Thymus (tissue), 11 donors: ENCODE data around the gene UGT3A1. TPM values are rescaled to one million over a fixed set of nuclear protein-coding genes. Genes with fewer than 3 reads are reported as not detected.

ENCODE experiments used
- DNase-seq, 9 donors: peaks; one replicate each; pipeline ENCODE4 v3.0.0-alpha.2; 2013; ENCODE audit warnings: low spot score in 9 of 9, low read depth in 6 of 9, missing footprints in 1 of 9
- H3K27ac ChIP-seq, 2 donors: one replicate each; pipeline ENCODE4 v1.5.1; 2013; ENCODE audit warnings: control low read depth in 1 of 2, low read depth in 1 of 2, low read length in 1 of 2, mild to moderate bottlenecking in 1 of 2, moderate library complexity in 1 of 2
- H3K27me3 ChIP-seq, 2 donors: one replicate each; pipeline ENCODE4 v1.5.1; 2013; ENCODE audit warnings: low read length in 1 of 2; ENCODE audit not compliant: control insufficient read depth in 2 of 2, insufficient read depth in 1 of 2
- H3K36me3 ChIP-seq, 2 donors: one replicate each; pipeline ENCODE4 v1.5.1; 2013; ENCODE audit warnings: low read length in 1 of 2, mild to moderate bottlenecking in 1 of 2, moderate library complexity in 1 of 2; ENCODE audit not compliant: control insufficient read depth in 2 of 2, insufficient read depth in 2 of 2
- H3K4me1 ChIP-seq, 2 donors: one replicate each; pipeline ENCODE4 v1.5.1; 2013; ENCODE audit warnings: low read length in 2 of 2; ENCODE audit not compliant: control insufficient read depth in 2 of 2, insufficient read depth in 2 of 2
- H3K4me3 ChIP-seq, 2 donors: one replicate each; pipeline ENCODE4 v1.5.1; 2013; ENCODE audit warnings: low read length in 2 of 2, control low read depth in 1 of 2, mild to moderate bottlenecking in 1 of 2
- H3K9me3 ChIP-seq, 2 donors: one replicate each; pipeline ENCODE4 v1.5.1; 2013; ENCODE audit warnings: low read length in 1 of 2, mild to moderate bottlenecking in 1 of 2; ENCODE audit not compliant: control insufficient read depth in 2 of 2, insufficient read depth in 1 of 2
- WGBS: extraction: QIAGEN DNeasy Blood & Tissue Kit; methylation state at CpG from one replicate; pipeline ENCODE4 v1.1.7; 2013; 5-methylcytosine and 5-hydroxymethylcytosine counted together
- polyA plus RNA-seq: library from polyadenylated mRNA; stranded (reverse); fragments of 200-250 nt; gene quantifications from one replicate; pipeline ENCODE4 v1.2.3, GENCODE V29; 2013
- total RNA-seq: library from RNA; stranded (reverse); fragments of 120-200 nt; gene quantifications from one replicate; pipeline ENCODE4 v1.2.4, GENCODE V29; 2013
- donor health status: healthy.

The UGT3A1 gene
- total and polyA plus RNA-seq, 2 donors: 0.09 to 0.11 TPM

DNA sequence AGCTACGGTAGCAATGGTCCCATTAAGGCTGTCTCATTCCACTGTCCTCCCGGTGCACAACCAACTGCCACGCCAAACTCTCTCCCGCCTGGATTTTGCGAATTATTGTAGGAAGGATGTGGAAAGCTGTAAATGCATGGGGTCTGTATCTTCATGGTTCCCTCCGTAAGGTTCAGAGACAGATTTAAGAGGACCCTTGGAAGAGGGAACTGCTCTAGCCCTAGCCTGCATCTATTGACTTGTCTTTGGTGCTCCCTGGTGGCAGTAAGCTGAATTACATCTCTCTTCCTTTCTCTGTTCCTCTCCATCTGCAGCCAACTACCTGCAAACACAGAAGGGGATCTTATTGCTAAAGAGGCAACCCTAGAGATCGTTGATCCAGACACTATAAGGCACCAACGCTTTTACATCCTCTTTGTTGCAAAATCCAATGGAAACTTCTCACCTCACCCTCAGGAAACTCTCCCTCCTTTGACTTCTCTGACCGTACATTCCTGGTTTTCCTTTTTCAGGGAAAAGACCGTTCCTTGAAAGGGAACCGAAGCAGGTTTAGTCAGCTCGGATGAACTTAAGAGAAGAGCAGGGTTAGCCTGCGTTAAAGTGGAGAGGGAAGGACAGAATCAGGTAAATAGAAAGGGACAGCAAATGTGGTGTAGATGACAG, 64.7 kb downstream of the UGT3A1 start:
- DNase-seq: peak; percentile 54 to 89 (median 78)
- Histone ChIP-seq H3K27me3 (no peaks in the 10 kb centered on the region), H3K4me1 (peaks cover 22 to 31% of the 10 kb centered on the region in 2 donors), H3K4me3 (no peak overlapping the region), H3K9me3 (no peaks in the 10 kb centered on the region), H3K36me3 (no peaks in the 10 kb centered on the region), H3K27ac (no peak overlapping the region)
- 52% methylated on average over 13 of the region's 13 CpGs for whole genome bisulfite sequencing

DNA sequence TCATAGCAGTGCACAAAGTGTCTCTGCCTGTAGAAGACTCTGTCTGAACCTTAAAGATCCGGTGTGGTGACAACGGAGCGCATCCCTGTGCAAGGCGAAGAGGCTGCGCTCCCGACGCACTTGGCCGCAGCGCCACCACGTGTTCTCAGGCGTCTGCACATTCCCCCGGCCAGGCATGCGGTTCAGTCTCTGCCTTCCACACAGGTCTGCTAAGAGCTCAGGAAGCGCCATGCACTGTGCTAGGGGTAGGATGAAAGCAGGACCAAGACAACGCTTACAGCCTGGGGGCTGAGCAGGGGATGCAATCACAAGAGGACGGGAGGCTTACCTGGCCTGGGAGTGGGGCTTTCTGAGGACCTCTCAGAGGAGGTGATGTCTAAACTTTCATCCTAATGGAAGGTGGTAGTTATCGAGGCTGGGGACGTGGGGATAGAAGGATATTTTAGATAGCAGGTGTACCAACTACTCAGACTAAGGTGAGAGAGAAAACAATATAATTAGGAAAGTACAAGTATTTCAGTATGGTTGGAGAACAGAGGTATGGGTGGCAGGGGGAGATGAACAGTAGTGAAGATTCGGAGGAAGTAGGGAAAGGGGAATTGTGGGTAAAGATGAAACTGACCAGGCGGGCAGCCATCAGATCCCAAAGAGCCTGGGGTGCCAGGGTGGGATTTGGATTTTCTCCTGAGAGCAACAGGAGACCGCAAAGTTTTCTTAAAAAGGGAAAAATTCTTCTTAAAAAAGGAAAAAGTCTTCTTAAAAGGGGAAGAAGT, 66.1 kb downstream of the UGT3A1 start:
- H3K4me1 ChIP-seq: peaks cover 26 to 34% of the 10 kb centered on the region in 2 donors
- no peaks in the 10 kb centered on the region for H3K27me3 ChIP-seq
- DNase-seq: peak; percentile 71 to 95 (median 86)
- H3K4me3 ChIP-seq: peak overlapping the region in 1 of 2 donors; percentile 3
- WGBS: 11% methylated on average over 21 of the region's 21 CpGs
- H3K9me3 ChIP-seq: peaks cover 0 to 5% of the 10 kb centered on the region in 2 donors
- H3K36me3 ChIP-seq: no peaks in the 10 kb centered on the region
- H3K27ac ChIP-seq: peak overlapping the region in 1 of 2 donors; percentile 64

DNA sequence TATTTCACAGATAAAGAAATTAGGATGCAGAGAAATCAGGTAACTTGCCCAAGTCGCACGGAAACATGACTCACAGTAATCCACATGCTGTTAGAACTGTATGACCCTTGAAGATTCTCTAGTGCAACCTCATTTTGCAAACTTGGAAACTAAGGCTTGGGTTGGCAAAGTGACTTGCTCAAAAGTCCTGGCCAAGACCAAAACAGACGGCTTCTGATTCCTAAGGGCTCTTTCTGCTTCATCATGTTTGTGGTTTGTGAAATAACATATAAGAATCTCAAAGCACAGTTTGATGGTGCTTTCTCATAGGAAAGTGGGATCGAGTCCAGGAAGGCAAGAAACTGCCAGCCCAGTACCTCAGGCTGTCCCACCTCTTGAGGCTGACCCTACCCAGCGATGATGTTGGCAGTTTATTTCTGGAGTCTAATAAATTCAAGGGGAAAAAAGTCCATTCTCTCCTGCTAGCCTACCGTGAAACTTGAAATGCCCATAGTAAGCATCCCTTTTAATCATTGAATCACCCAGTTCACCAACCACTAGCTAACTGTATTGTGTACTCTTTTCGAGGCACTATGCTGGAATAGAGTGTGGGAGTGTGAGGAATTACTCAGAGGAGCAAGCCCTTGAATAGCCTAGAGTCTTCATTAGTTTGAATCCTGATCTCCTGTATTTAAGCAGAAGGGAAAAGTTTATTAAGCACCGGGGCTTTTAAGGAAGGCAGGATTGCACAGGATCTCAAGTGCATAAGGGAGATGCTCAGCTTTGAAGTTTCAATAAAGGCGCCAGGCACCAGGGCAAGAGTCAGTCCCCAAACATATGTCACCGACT, 66.9 kb downstream of the UGT3A1 start:
- WGBS: 46% methylated on average over 10 of the region's 10 CpGs
- Histone ChIP-seq H3K4me3 (peak overlapping the region in 1 of 2 donors; percentile 13), H3K9me3 (peaks cover 0 to 12% of the 10 kb centered on the region in 2 donors), H3K27me3 (no peaks in the 10 kb centered on the region), H3K36me3 (peaks cover 0 to 6% of the 10 kb centered on the region in 2 donors), H3K4me1 (peaks cover 26 to 38% of the 10 kb centered on the region in 2 donors), H3K27ac (peak overlapping the region; percentile 12 to 64)
- peak in 1 of 9 donors; percentile 13 for DNase-seq

DNA sequence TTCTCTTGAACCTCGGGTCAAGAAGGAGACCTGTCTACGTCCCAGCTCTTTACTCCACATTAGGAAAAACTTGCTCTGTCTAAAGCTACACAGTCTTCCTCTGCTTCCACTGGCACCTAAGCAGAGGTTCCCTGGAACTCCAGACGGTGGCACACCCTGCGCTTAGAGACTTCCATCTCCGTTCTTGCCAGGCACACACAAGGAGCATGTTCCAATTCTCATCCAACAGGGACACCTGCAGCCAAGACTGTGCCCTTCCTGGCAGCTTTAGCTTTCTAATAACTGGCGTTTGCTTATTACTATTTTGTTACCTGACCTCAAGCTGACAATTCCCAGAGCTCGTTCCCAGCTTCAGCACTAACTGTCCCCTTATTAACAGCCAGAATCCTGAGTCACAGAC, 68.7 kb downstream of the UGT3A1 start:
- WGBS: 95% methylated on average over 7 of the region's 7 CpGs
- no peaks in the 10 kb centered on the region for H3K27me3 ChIP-seq
- H3K9me3 ChIP-seq: peaks cover 0 to 12% of the 10 kb centered on the region in 2 donors

DNA sequence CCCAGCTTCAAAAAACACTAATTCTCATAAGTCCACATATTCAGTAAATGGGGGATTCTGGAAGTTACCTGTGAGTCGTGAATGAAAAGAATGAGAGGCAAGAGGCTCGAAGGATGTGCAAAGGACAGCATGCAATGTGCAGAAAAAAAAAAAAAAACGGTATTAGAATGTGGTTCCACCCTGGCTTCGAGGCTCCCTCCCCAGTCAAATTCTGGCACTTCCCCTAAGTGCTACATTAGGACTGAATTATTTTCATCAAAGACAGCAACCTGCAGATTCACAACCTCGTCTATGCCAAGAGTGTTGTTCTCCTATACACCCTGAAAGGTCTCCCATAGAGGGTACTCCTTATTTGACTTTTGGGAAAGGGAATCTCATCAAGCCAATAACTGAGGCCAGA, 69.3 kb downstream of the UGT3A1 start:
- Histone ChIP-seq H3K36me3 (peaks cover 0 to 6% of the 10 kb centered on the region in 2 donors), H3K27me3 (no peaks in the 10 kb centered on the region)

More for the DNA sequence above, 68.7 kb downstream of the UGT3A1 start:
- H3K27ac ChIP-seq: no peak overlapping the region
- H3K4me3 ChIP-seq: no peak overlapping the region
- peaks cover 0 to 6% of the 10 kb centered on the region in 2 donors for H3K36me3 ChIP-seq
- H3K4me1 ChIP-seq: peaks cover 26 to 39% of the 10 kb centered on the region in 2 donors
- DNase-seq: no peak

DNA sequence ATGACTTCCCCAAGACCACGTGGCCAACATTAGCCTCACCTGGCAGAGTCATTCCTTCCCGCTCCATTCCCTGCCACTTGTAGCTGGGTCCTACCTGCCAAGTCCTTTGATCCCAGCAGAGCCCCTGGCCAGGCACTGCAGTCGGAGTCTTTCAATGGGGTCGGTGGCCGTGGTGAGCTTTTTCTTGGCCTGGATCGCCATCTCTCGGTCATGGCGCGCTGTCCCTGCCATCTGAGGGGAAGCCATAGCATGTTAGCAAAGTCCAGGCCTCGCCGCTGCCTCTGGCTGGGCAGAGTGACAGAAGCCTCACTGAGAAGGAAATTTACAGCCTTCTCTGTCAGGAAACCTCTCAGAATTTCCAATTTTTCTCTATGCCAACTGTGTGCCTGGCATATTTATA, 70.3 kb downstream of the UGT3A1 start:
- Histone ChIP-seq H3K4me3 (no peak overlapping the region), H3K9me3 (peaks cover 0 to 12% of the 10 kb centered on the region in 2 donors), H3K27ac (no peak overlapping the region), H3K27me3 (no peaks in the 10 kb centered on the region), H3K4me1 (peaks cover 26 to 34% of the 10 kb centered on the region in 2 donors), H3K36me3 (peaks cover 0 to 6% of the 10 kb centered on the region in 2 donors)
- 92% methylated on average over 11 of the region's 11 CpGs for WGBS
- DNase-seq: peak in 1 of 9 donors; percentile 24

More for the DNA sequence above, 69.3 kb downstream of the UGT3A1 start:
- Histone ChIP-seq H3K9me3 (peaks cover 0 to 12% of the 10 kb centered on the region in 2 donors), H3K27ac (no peak overlapping the region), H3K4me3 (no peak overlapping the region), H3K4me1 (peaks cover 26 to 39% of the 10 kb centered on the region in 2 donors)
- DNase-seq: peak in 1 of 9 donors; percentile 59
- 32% methylated on average over 5 of the region's 5 CpGs for WGBS

DNA sequence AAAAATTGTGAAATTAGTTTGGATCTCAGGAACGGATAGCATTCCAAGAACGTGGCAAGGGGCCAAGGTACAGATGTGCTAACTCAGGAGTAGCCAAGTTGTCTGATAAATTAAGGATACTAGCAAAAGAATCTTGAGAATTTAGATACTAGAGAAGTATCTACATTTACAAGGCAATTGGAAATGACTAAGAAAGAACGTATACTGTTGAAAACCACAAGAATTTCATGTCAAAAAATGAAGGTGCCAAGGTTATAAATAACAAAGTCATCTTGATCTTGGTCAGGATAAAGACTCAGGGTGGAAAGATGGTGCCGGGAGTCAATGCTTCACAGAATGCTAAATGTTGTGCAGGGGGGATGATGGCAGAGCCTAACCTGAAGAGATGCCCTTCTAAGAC, 72.0 kb downstream of the UGT3A1 start:
- Histone ChIP-seq H3K9me3 (peaks cover 0 to 12% of the 10 kb centered on the region in 2 donors), H3K4me3 (no peak overlapping the region), H3K27me3 (no peaks in the 10 kb centered on the region), H3K36me3 (peaks cover 0 to 6% of the 10 kb centered on the region in 2 donors), H3K4me1 (peaks cover 15 to 20% of the 10 kb centered on the region in 2 donors), H3K27ac (no peak overlapping the region)
- no peak for DNase-seq
- WGBS: 63% methylated on average over 4 of the region's 4 CpGs

DNA sequence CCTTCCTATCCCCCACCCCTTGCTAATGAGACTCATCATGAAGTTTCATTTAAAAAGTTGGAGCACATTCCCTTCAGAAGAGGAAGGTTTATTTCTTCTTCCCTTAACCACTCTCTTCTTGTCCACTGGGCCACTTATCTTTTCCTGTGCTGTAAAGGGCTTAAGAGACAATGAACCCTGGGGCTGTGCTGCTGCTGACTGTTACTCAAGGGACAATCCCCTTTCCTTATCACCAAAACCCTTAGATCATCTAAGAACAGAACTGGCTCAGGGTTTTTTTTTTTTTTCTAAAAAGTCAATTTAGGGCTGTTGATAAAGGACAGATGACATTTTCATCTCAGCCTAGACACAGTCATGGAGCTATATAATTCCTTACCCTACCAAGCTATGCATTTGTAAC, 82.4 kb downstream of the UGT3A1 start:
- H3K27me3 ChIP-seq: no peaks in the 10 kb centered on the region
- peak overlapping the region in 1 of 2 donors; percentile 84 for H3K27ac ChIP-seq
- no peaks in the 10 kb centered on the region for H3K36me3 ChIP-seq
- no peak for DNase-seq
- H3K9me3 ChIP-seq: peaks cover 1 to 12% of the 10 kb centered on the region in 2 donors
- peaks cover 14 to 27% of the 10 kb centered on the region in 2 donors for H3K4me1 ChIP-seq
- H3K4me3 ChIP-seq: no peak overlapping the region
